Stimulated activated CD4-positive, alpha-beta T cell treated with anti-CD3 and anti-CD28 coated beads, Interleukin-12 subunit alpha, Interleukin-12 subunit beta, amount 100 ng/mL, for 24 hours (primary cell): Measurements from ENCODE around the gene GAL3ST1.
"Not testable (repeated sequence)": the region's sequence is repeated elsewhere in the genome, so short reads cannot be mapped to it uniquely, and the experiment has no call there.

ENCODE experiments used
- DNase-seq, 2 experiments: peaks; one replicate each; pipeline ENCODE4 v3.0.0-alpha.2; 2020; ENCODE audit warnings: low read depth in 2 of 2

The GAL3ST1 gene

GRCh38 chr22:30564761-30565119 is 9.7 kb downstream of the GAL3ST1 start:
- DNase-seq: no peak

GRCh38 chr22:30564045-30564760 is 10.3 kb downstream of the GAL3ST1 start:
- DNase-seq: no peak

GRCh38 chr22:30562366-30562765 is 12.1 kb downstream of the GAL3ST1 start:
- no peak for DNase-seq

- no peak for DNase-seq
Measured at GRCh38 chr22:30561402-30562189, 12.9 kb downstream of the GAL3ST1 start.

- not testable (repeated sequence) for DNase-seq
Measured at GRCh38 chr22:30560643-30561202, 13.7 kb downstream of the GAL3ST1 start.

- DNase-seq: no peak
Measured at GRCh38 chr22:30559889-30560288, 14.6 kb downstream of the GAL3ST1 start.

GRCh38 chr22:30557243-30557642 is 17.2 kb downstream of the GAL3ST1 start:
- DNase-seq: no peak

GRCh38 chr22:30556388-30556787 is 18.1 kb downstream of the GAL3ST1 start:
- DNase-seq: no peak

GRCh38 chr22:30555282-30556210 is 18.9 kb downstream of the GAL3ST1 start:
- no peak for DNase-seq

GRCh38 chr22:30553971-30554370 is 20.5 kb downstream of the GAL3ST1 start:
- DNase-seq: no peak

GRCh38 chr22:30552719-30553118 is 21.7 kb downstream of the GAL3ST1 start:
- DNase-seq: no peak

- not testable (repeated sequence) for DNase-seq
Measured at GRCh38 chr22:30551813-30552212, 22.7 kb downstream of the GAL3ST1 start.

GRCh38 chr22:30547188-30547587 is 27.3 kb downstream of the GAL3ST1 start:
- no peak for DNase-seq

GRCh38 chr22:30546616-30547015 is 27.8 kb downstream of the GAL3ST1 start, which contains the start of gene SEC14L6:
Gene SEC14L6, minus strand, starts transcription at chr22:30546741. Its CDS starts 59 bp downstream, at chr22:30546682.
- no peak for DNase-seq

GRCh38 chr22:30542811-30543188 is 31.7 kb downstream of the GAL3ST1 start:
- DNase-seq: no peak

GRCh38 chr22:30541961-30542810 is 32.3 kb downstream of the GAL3ST1 start:
- no peak for DNase-seq

GRCh38 chr22:30541511-30541910 is 33.0 kb downstream of the GAL3ST1 start:
- not testable (repeated sequence) for DNase-seq

- no peak for DNase-seq
Measured at GRCh38 chr22:30539368-30539767, 35.1 kb downstream of the GAL3ST1 start.

- no peak for DNase-seq
Measured at GRCh38 chr22:30538280-30538679, 36.2 kb downstream of the GAL3ST1 start.

- DNase-seq: no peak
Measured at GRCh38 chr22:30537083-30537731, 37.3 kb downstream of the GAL3ST1 start.
